Right ventricle myocardium superior (tissue), 1 donor: ENCODE measurements around the gene KLC1. TPM values are rescaled to one million over a fixed set of nuclear protein-coding genes. Genes with fewer than 3 reads are reported as not detected.

Experiments used
- ATAC-seq: fragments of 200-7000 bp; cut with Tn5 transposase; one replicate; pipeline ENCODE4 v1.9.1; 2020; ENCODE audit warnings: mild to moderate bottlenecking; ENCODE audit not compliant: poor library complexity
- DNase-seq: peaks from one replicate; pipeline ENCODE4 v3.0.0-alpha.2; 2020
- intact Hi-C: fragments of 100-400 bp; cut with DNase I; formaldehyde crosslinking; loops from one replicate; pipeline ENCODE4 v1.11.2; 2022
- total RNA-seq: library from RNA; stranded (reverse); fragmentation: NEBNext Ultra II Directional; extraction: Animal tissue kit (Norgen Biotek cat#: 25700); gene quantifications from one replicate; pipeline ENCODE4 v1.2.1, GENCODE V29; 2021
- donor health status: DM: no; HTN: yes; CAD: no; lungs with severe emphysema.

KLC1 gene
- total RNA-seq, 1 donor from 2014 or later: 152 TPM

DNA sequence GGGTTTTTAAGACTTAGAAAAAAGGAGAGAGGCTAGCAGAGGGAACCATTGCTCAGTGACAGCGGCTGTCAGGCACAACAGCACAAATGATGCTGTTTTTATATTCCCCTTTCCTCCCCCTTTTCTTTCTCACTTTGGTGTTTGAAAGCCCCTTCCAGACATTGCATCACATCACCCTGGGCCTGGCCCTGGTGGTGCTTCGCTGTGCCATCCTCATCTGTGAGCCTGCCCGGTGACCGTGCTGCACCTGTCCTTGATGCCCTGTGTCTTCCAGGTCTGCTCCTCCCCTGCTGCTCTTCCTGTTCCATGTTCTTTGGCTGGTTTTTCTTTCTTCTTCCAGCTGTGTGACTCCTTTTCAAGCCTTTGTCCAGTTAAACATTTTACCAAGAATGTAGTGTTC is 24.8 kb downstream of the KLC1 start:
- intact Hi-C loops: no loop called here
- DNase-seq: no peak
- ATAC-seq: peak; percentile 26

DNA sequence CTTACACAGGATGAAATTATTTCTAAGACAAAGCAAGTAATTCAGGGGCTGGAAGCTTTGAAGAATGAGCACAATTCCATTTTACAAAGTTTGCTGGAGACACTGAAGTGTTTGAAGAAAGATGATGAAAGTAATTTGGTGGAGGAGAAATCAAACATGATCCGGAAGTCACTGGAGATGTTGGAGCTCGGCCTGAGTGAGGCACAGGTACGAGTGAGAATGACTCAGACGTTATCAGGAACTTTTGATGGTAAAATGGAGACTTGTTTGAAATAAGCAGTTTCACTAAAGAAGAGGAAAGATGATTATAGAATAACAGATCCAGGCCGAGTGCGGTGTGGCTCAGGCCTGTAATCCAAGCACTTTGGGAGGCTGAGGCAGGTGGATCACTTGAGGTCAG is 25.6 kb downstream of the KLC1 start:
- intact Hi-C loops: no loop called here
- DNase-seq (no peak), ATAC-seq (no peak)

DNA sequence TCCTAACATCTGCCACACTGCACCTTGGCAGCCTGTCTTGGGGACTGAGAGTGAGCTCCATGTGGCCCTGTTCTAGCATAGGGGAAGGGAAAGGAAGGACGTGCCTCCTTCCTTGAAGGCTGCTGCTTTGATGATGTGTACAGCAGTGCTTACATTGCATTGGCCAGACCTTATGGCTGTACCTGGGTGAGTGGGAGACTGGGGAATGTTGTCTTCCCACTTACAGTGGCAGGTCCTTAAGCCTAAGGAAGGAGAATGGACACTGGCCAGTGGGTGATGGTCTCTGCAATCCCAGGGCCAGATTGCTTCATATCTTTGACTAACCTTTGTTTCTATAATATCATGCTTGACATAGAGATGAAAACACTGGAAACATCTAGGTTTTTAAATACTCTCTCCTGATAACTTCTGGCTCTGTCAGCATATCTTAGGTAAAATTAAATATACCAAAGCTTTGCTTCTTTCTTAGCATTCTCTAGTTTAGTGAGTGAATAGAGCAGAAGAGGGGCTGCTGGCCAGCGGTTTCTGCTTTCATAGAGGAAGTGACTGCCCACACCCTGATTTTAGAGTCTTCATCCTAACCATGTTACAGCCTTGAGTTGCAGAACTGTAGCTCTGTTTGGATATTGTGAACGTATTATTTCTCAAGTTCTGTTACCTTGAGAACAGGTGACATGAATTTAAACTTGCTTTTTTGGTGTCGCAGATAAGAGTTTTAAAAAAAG is 27.2 kb downstream of the KLC1 start:
- ATAC-seq: no peak
- intact Hi-C loops: no loop called here
- DNase-seq: no peak

DNA sequence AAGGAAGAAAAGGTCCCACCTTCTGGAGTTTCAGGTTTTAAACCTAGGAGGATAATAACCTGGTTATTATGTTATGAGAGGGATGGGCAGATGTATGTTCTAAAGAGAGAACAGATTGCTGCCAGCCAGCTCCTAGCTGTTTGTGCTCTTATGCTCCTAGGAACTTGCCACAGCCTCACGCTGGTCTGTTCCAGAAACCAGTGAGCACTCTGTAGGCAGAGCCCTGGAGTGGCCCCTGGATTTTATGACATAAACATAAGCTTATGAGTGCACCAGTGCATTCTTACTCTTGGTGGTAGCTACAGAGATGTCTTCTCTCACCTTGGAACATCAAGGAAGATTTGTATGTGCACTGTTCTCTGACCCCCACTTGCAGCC is 27.7 kb downstream of the KLC1 start:
- DNase-seq: no peak
- no peak for ATAC-seq
- intact Hi-C loops: no loop called here

DNA sequence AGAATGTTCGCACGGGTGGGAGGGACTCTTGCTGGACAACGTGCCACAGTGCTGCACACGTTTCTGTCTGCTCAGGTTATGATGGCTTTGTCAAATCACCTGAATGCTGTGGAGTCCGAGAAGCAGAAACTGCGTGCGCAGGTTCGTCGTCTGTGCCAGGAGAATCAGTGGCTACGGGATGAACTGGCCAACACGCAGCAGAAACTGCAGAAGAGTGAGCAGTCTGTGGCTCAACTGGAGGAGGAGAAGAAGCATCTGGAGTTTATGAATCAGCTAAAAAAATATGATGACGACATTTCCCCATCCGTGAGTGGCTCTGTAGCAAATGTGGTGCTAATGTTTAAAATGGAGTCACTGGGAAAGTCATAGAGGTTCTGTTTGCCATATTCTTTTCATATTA is 28.5 kb downstream of the KLC1 start:
- intact Hi-C loops: no loop called here
- DNase-seq: peak; percentile 50
- peak; percentile 22 for ATAC-seq

DNA sequence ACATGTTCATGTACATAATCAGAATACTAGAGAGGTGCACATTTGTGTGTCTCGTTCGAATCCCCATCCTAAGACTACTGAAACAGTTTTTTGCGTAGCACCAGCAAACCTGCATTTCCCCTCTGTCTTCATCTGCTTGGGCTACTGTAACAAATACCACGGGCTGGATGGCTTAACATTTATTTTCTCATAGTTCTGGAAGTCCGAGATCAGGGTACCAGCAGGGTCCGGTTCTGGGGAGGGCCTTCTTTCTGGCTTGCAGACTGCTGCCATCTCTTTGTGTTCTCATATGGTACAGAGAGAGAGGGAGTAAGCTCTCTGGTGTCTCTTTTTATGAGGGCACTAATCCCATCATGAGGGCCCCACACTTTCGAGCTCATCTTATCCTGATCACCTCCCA is 30.6 kb downstream of the KLC1 start:
- intact Hi-C loops: no loop called here
- no peak for ATAC-seq
- no peak for DNase-seq

DNA sequence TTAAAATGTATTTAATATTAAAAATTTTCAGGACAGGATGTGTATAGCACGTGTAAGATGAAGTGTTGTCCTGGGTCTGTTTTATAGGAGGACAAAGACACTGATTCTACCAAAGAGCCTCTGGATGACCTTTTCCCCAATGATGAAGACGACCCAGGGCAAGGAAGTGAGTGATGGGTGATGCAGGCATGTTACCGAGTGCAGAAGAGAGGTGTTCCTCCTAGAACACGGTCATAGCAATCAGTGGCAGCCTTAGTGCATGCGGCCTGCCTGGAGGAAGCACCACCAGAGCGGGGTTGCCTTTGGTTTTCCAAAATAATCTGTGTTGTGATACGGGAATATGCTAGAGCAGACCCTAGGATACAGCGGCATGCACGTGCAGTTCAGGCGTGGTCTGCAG is 33.0 kb downstream of the KLC1 start:
- intact Hi-C loops: no loop called here
- ATAC-seq: no peak
- DNase-seq: no peak

DNA sequence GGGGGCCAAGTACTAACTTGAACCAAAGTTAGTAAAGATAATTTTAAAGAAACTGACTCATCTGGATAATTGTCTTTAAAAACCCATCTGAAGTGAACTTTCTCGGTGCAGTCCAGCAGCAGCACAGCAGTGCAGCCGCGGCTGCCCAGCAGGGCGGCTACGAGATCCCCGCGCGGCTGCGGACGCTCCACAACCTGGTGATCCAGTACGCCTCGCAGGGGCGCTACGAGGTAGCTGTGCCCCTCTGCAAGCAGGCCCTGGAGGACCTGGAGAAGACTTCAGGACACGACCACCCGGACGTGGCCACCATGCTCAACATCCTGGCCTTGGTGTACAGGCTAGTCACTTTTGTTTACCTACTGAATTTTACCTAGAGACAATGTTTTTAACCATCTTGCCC is 33.6 kb downstream of the KLC1 start:
- ATAC-seq (no peak), DNase-seq (no peak)

DNA sequence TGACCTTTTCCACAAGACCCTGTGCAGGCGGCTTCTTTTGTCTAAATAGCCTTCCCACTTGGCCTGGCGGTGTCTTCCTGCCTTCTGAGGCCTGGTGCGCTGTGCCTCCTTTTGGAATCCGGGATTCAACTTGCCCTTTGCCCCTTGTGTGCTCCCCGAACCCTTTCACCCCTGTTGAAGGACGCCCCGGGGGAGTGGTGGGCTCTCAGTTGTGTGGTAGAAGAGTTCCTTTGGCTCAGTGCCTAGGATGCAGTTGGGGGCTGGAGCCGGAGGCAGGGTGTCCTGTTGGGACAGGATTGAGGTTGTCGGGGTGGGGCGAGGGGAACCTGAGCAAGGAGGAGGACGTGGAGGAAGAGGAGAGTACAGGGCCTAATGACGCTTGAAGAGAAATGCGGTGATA is 34.5 kb downstream of the KLC1 start:
- DNase-seq (no peak), ATAC-seq (no peak)
- intact Hi-C loops: no loop called here

More for the DNA sequence above, 33.6 kb downstream of the KLC1 start:
- intact Hi-C loops: no loop called here

DNA sequence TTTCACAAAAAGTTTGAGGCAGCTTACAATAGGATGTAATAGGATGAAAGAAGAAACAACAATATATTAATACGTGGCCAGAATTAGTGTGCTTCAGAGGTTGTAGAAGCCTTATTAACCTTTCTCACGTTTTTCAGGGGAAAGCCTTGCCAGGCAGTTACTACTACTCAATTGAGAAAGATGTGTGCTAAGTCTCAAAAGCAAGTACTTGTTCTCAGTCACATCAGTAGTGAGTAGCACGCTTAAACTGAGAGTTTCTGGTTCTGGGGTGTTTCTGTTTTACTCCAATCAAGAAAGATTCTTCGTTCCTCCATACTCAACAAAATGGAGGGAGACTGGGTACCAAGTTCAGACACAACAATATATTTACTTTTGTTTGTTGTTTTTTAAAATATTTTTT is 38.7 kb downstream of the KLC1 start:
- no peak for ATAC-seq
- DNase-seq: no peak
- intact Hi-C loops: no loop called here

DNA sequence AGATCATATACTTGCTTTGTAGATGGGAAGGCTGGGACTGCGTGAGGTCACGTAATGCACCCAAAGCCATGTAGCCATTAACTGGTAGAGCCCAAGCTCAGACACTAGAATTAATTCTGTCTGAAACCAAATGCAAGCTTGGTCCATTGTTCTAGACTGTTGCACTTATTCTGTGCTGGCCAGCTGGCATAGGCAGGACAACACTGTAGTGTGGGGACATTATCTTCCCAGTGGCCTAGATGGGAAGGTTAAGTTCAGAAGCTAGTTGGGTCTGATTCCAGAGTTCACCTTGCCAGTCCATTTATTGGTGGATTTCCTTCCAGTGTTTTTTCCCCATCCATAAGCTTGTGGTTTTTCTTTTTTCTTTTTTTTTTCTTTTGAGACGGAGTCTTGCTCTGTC is 39.1 kb downstream of the KLC1 start:
- ATAC-seq (peak; percentile 61), DNase-seq (no peak)
- intact Hi-C loops: no loop called here

DNA sequence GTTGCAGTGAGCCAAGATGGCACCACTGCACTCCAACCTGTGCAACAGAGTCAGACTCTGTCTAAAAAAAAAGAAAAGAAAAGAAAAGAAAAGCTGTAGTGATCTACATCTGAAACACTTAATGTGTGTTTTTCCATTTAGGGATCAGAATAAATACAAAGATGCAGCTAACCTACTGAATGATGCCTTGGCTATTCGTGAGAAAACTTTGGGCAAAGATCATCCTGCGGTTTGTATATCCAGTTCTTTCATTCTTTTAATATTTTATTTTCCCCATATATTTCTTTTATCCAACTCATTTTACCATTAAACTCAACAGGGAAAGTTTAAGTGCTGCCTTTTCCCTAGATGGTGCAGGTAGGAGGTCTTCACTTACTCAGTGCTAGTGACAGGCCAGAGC is 40.4 kb downstream of the KLC1 start:
- ATAC-seq (no peak), DNase-seq (no peak)
- intact Hi-C loops: no loop called here

DNA sequence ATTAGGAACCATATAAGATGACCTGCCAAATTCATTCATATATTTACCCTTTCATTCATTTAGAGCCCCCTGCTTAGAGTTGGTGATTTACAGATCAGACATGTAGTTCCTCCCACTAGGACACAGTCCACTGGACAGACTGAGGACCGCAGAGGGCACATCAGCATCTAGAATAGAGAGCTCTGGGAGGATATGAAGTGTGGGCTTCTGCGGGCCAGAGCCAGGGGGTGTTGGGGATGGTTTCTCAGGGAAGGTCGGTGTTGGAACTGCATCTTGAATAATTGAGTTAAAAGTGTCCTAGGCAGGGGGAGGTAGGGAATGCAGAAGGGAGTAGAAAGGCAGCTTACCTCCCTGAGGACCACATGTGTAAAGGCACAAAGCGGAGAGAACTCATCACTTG is 42.9 kb downstream of the KLC1 start:
- intact Hi-C loops: no loop called here
- ATAC-seq: no peak
- DNase-seq: no peak

DNA sequence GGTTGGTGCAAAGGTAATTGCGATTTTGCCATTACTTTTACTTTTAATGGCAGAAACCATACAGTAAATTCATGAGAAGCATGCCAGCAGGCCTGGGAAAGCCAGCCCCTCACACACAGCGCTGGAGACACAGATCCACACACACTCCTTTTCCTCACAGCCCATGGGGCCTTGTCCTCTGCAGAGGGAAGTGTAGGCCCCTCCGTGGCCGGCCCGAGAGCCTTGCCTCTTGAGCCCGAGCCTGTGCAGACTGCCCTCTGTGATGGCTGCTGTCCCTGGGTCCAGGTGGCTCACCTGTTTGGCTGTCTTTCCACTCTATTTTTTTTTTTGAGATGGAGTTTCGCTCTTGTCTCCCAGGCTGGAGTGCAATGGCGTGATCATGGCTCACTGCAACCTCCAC is 46.9 kb downstream of the KLC1 start:
- ATAC-seq (no peak), DNase-seq (no peak)
- intact Hi-C loops: no loop called here

DNA sequence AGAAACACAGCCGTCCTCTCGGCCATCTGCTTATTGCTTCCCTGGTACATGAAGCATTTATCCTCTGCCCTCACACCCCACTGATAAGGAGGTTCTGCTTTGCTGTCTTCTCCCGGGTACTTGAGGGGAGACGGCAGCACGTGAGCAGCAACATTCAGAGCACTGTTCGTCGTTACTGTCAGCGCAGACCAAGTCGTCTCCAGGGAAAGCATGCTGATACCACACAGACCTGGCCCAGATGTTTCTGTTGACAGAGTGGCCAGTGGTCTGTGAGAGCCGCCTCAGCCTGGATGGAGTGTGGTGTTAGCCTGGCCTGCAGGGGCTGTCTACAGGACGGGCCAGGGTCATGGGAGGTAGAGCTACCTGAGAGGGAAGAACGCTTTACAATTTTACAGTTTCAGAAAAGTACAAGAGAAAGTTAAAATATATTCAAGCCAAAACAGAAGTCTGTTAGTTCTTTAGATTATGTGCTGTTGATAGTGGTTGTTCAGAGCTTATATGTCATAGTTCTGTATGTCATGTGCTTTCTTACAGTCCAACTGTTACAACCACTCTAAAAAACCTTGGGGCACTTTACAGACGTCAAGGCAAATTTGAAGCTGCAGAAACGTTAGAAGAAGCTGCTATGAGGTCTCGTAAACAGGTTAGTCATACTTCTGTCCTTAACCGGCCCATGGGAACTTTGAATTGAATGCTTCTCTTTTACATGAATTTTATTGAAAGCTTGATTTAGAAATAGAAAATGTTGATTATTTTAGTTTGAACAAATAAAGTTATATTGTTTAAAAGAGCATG is 48.1 kb downstream of the KLC1 start:
- intact Hi-C loops: no loop called here
- peak; percentile 32 for ATAC-seq
- DNase-seq: no peak

DNA sequence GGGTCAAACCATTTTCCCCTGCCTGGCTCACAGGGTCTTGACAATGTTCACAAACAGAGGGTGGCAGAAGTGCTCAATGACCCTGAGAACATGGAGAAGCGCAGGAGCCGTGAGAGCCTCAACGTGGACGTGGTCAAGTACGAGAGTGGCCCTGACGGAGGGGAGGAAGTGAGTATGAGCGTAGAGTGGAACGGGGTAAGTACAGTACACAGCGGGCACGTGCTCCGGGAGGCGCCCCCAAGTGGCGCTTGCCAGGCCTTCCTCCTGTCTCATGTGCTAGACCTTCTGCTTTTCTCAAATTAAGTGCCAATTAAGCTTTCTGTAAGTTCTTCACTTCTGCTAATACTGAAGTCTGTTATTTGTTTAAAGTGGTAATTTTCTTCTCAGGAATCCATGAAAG is 50.3 kb downstream of the KLC1 start:
- ATAC-seq (peak; percentile 64), DNase-seq (peak; percentile 74)
- intact Hi-C loops: no loop called here

DNA sequence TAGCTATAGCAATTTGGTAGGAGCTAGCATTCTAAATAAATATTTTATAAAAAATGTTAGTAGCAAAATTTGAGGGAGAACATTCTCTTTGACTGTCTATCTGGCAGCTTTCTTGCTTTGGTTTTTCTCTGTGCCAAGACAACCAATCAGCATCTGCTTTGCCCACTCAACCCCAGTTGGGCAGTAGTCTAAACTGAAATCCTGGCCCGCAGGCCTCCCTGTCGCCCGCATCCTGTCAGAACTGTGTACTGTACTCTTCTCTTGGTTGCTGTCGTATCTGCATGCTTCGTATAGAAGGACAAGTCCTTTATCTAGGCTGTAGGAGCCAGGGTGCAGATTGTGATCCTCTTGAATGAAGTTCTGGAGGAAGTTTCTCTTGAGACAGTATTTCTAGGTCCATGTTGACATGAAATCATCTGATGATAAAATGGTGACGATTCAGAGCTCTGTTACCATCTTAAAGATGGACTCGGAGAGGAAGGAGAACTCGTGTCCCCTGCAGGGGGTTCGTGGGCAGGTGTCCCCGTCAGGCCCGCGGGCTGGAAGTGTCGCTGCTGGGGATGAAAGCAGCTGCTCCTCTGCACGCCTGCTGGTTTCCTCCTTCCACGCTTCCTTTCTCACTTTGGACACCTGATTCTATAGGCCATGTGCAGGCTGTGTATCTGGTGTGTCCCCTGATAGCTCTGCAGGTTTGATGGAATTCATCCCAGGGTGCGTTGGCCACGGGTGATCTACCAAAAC is 51.6 kb downstream of the KLC1 start:
- ATAC-seq: no peak
- intact Hi-C loops: no loop called here
- DNase-seq: no peak

DNA sequence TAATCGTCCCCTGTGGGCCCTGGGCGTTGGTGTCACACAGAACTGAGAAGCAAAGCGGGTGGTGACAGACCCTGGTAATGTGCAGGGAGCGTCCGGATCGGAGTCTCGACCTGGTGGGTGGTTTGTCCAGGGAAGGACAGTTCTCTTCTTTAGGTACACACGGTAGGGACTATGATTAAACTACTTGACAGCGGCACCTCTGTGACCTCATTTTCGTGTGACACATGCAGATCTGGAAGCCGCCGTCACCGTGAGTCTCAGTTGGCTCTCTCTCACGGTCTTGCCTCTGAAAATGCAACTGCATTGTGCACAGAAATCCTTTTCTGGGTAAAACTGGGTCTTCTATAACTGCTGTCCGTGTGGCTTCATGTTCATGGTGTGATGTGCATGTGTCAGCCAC is 54.1 kb downstream of the KLC1 start:
- intact Hi-C loops: no loop called here
- DNase-seq (no peak), ATAC-seq (peak; percentile 2)

DNA sequence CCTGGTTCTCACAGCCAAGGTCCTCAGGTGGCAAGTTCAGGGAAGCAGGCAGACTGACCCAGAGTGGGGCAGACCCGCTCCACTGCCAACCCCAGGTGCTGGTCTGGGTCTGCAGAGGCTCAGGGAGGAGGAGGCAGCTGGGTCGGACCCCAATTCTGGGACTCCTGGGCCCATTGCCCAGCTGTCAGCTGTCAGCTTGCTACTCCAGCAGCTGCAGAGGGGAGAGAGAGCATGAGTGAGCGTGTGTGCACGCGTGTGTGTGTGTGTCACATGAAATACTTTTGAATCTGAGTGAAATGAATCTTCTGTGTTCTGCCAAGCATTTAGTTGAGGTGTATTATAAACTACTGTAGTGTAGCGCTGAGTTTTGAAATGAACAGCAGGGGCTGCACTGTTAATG is 55.5 kb downstream of the KLC1 start:
- peak; percentile 38 for ATAC-seq
- intact Hi-C loops: no loop called here
- no peak for DNase-seq

DNA sequence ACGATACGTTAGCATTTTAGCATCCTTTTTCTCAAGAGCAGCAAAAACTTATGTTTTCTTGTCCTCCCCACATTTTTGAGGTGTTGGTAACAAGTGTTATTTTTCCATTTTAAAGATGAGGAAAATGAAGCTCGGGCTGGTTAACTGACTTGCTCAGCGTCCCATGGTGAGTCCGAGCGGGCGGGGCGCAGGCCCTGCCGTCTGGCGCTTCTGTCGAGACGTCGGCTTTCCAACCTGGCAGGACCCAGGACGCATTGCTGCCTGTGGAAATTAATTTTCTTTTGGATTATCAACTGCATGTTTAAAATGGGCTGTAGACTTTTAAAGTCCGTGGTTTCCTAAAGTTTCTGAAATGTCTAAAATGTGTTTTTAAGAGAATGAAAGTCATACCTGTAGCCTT is 55.9 kb downstream of the KLC1 start:
- intact Hi-C loops: no loop called here
- ATAC-seq (no peak), DNase-seq (no peak)
